GM12891 (cell line): ENCODE results near the gene DND1.

Experiments used
- POLR2A ChIP-seq: IDR thresholded peaks from 2 replicates; pipeline ENCODE4 v1.6.1; 2011; ENCODE audit warnings: low read depth, low read length, control low read depth
- POLR2AphosphoS5 ChIP-seq: IDR thresholded peaks from 2 replicates; pipeline ENCODE4 v1.6.1; 2011; ENCODE audit warnings: low read depth, low read length, control low read depth
- TAF1 ChIP-seq: IDR thresholded peaks from 2 replicates; pipeline ENCODE4 v1.6.1; 2011; ENCODE audit warnings: low read depth, low read length, control low read depth

DNA sequence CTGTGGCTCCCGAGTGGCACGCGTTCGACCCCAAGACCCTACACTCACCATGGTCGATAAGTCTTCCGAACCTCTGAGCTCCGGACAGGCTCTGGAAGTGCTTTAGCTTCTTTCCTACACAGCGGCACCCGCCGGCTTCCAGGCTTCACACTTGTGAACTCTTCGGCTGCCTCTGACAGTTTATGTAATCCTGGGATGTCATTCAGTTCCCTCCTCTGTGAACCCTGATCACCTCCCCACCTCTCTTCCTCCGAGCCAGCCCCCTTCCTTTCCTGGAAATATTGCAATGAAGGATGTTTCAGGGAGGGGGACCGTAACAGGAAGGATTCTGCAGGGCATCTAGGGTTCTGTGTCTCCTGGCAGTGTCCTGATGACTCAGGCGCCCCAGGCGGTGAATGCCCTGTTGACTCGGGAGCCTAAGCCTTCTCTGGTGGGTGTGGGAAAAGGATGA lies 40.3 kb downstream of the DND1 start, which contains the start of gene CD14:
- TF ChIP-seq POLR2AphosphoS5 (no peak), POLR2A (no peak), TAF1 (no peak)
